HUES64 (cell line): Measurements from ENCODE around the gene ASCC2. TPM values are rescaled to one million over a fixed set of nuclear protein-coding genes. Genes with fewer than 3 reads are reported as not detected.

ENCODE experiments used
- H3K27ac ChIP-seq: 2 replicates; pipeline ENCODE4 v1.7.0; 2013; ENCODE audit warnings: low read depth, low read length, inconsistent platforms
- H3K27me3 ChIP-seq: 2 replicates; pipeline ENCODE4 v1.6.1; 2013; ENCODE audit warnings: mild to moderate bottlenecking, low read length; ENCODE audit not compliant: insufficient read depth
- H3K36me3 ChIP-seq: 2 replicates; pipeline ENCODE4 v1.6.1; 2013; ENCODE audit warnings: mild to moderate bottlenecking, low read length; ENCODE audit not compliant: insufficient read depth
- H3K4me1 ChIP-seq: 2 replicates; pipeline ENCODE4 v1.6.1; 2013; ENCODE audit warnings: mild to moderate bottlenecking, low read length, moderate library complexity; ENCODE audit not compliant: insufficient read depth
- H3K4me3 ChIP-seq: 2 replicates; pipeline ENCODE4 v1.5.1; 2013; ENCODE audit warnings: mild to moderate bottlenecking, low read length, moderate library complexity
- H3K9ac ChIP-seq: 2 replicates; pipeline ENCODE4 v1.6.1; 2013; ENCODE audit warnings: mild to moderate bottlenecking, low read depth, low read length
- H3K9me3 ChIP-seq: 2 replicates; pipeline ENCODE4 v1.6.1; 2013; ENCODE audit warnings: low read depth, low read length; ENCODE audit not compliant: insufficient read depth
- WGBS: fragments of 150-250, 120-280 bp; methylation state at CpG from one replicate; pipeline ENCODE4 v1.1.7; 2013; ENCODE audit warnings: missing lambda C conversion rate; 5-methylcytosine and 5-hydroxymethylcytosine counted together
- polyA plus RNA-seq, 2 experiments: library from polyadenylated mRNA; stranded (reverse); fragments of 50-300 nt; gene quantifications; one replicate each; pipeline ENCODE4 v1.2.3, GENCODE V29; 2013

The ASCC2 gene, protein sequence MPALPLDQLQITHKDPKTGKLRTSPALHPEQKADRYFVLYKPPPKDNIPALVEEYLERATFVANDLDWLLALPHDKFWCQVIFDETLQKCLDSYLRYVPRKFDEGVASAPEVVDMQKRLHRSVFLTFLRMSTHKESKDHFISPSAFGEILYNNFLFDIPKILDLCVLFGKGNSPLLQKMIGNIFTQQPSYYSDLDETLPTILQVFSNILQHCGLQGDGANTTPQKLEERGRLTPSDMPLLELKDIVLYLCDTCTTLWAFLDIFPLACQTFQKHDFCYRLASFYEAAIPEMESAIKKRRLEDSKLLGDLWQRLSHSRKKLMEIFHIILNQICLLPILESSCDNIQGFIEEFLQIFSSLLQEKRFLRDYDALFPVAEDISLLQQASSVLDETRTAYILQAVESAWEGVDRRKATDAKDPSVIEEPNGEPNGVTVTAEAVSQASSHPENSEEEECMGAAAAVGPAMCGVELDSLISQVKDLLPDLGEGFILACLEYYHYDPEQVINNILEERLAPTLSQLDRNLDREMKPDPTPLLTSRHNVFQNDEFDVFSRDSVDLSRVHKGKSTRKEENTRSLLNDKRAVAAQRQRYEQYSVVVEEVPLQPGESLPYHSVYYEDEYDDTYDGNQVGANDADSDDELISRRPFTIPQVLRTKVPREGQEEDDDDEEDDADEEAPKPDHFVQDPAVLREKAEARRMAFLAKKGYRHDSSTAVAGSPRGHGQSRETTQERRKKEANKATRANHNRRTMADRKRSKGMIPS
- 29.6 TPM for polyA plus RNA-seq (2013, experiment 1 of 2)
- polyA plus RNA-seq (2013, experiment 2 of 2) = 24.5 TPM

DNA sequence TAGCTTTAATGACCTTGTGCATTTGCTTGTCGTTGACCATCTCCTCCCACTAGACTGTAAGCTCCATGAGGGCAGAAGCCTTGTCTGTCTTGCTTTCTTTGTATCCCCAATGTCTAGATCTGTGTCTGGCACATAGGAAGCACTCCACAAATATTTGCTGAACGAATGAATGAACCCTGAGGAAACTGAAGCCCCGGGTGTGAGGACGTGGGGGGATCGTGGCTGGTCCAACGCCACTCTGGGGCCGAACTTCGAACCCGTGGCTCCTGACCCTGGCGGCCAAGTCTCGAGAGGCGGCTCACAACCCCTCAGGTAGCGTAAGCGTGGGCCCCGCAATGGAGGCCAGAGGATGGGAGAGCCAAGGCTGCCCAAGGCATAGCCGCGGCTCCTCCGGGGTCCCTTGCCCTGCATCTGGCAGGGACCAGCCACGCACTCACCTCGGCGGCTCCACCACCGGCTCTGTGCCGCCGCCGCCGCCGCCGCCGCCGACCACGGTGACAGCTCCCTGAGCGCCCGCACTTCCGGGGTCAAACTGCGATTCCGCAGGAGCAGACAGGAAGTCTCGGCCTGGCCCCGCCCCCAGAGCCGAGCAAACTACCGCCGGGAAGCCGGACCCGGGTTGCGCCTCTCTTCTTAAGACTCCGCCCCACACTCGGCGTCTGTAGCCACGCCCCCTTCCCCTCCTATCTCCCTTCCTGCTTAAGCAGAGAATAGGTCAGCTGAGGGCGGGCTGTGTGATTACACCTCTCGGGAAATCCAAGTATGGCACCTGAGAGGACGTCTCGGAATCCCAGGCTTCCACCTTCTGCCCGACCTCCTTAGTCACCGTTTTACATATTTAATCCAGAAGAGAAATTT, at the start of gene ASCC2:
TSS of gene ASCC2 (minus strand) at position 534 of the 858 bp plus-strand sequence. CDS start 5,949 bp downstream, outside the sequence.
- H3K4me1 ChIP-seq = peaks cover 6% of the 10 kb centered on the region; the same call in 1 of the 2 replicates
- H3K4me3 ChIP-seq = peak within 1 kb of the TSS; percentile 79
- peak within 1 kb of the TSS; percentile 33; the same call in 1 of the 2 replicates for H3K27ac ChIP-seq
- peaks cover 6% of the 10 kb centered on the region for H3K36me3 ChIP-seq
- H3K9ac ChIP-seq = peak within 1 kb of the TSS; percentile 47
- H3K9me3 ChIP-seq = no peaks in the 10 kb centered on the region
- H3K27me3 ChIP-seq = no peaks in the 10 kb centered on the region
- WGBS = 1% methylated on average over 54 of the region's 54 CpGs

GRCh38 chr22:29887358-29887757, 49.3 kb upstream of the ASCC2 start:
- H3K4me1 ChIP-seq = peaks cover 13% of the 10 kb centered on the region; the same call in 1 of the 2 replicates
- H3K4me3 ChIP-seq = no peak overlapping the region
- H3K9me3 ChIP-seq = no peaks in the 10 kb centered on the region
- WGBS = 90% methylated on average over 2 of the region's 2 CpGs
- no peaks in the 10 kb centered on the region for H3K27me3 ChIP-seq
- H3K27ac ChIP-seq = no peak overlapping the region
- H3K9ac ChIP-seq = no peak overlapping the region
- H3K36me3 ChIP-seq = no peaks in the 10 kb centered on the region

DNA sequence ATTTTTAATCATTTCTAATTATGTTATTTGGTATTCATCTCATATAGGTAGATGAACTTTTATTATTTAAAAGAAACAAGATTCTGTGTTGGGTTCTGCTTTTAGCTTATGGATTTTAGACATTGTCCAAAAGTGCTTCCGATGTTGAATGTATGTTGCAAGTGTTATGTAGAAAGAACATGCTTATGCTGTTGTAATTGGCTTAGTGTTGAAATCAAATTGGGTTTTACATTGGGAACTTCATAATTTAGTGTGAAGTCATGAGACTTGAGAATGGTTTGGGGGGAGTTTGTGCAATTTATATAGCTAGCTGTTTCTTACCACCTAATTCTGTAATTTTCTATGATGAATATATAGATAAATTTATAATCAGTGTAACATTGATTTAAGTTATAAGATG, 48.5 kb upstream of the ASCC2 start:
- Histone ChIP-seq H3K27ac (no peak overlapping the region), H3K4me1 (peaks cover 13% of the 10 kb centered on the region; the same call in 1 of the 2 replicates), H3K36me3 (no peaks in the 10 kb centered on the region), H3K4me3 (no peak overlapping the region), H3K9ac (no peak overlapping the region), H3K27me3 (no peaks in the 10 kb centered on the region), H3K9me3 (no peaks in the 10 kb centered on the region)
- WGBS = 97% methylated on average over 1 of the region's 1 CpG

DNA sequence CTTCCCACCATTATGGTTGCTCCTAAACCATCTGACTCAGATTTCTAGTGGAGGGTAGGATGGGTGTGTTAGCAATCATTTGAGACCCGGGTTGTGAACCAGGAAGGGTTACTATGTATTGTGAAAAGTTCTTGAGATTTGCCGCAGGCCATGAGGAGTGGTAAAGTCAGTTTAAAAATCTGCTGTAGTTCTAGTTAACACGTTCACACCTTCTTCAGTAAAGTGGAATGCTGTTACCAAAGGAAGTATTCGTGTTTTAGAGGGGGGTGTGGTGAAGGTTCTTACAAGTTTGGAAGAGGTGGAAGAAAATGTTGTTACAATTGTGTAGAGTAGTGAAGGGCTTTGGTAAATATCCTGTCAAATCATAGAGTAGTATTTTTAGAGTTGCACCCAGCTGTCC, 47.5 kb upstream of the ASCC2 start:
- Histone ChIP-seq H3K9me3 (no peaks in the 10 kb centered on the region), H3K4me1 (peaks cover 13% of the 10 kb centered on the region; the same call in 1 of the 2 replicates), H3K27me3 (no peaks in the 10 kb centered on the region), H3K9ac (no peak overlapping the region), H3K27ac (no peak overlapping the region), H3K36me3 (no peaks in the 10 kb centered on the region), H3K4me3 (no peak overlapping the region)
- 53% methylated on average over 4 of the region's 4 CpGs for WGBS

DNA sequence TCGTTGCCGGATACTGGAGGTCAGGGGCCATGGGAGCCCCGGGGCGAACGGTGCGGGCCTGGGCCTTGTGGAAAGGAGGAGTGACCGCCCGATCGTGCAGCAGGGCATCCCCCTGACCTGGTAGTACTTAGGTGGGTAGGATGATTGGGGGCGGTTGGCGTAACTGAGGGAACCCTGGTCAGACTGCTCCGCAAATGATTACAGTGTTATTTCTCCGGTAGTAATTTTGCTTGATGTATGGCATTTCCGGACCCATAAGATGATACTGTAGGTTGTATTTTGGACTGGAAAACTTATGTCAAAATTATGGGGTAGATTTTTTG, 45.7 kb upstream of the ASCC2 start:
- peaks cover 13% of the 10 kb centered on the region; the same call in 1 of the 2 replicates for H3K4me1 ChIP-seq
- H3K27me3 ChIP-seq = no peaks in the 10 kb centered on the region
- H3K36me3 ChIP-seq = no peaks in the 10 kb centered on the region
- no peaks in the 10 kb centered on the region for H3K9me3 ChIP-seq
- H3K9ac ChIP-seq = peak overlapping the region; percentile 88
- peak overlapping the region; percentile 91 for H3K4me3 ChIP-seq
- H3K27ac ChIP-seq = peak overlapping the region; percentile 91; the same call in 1 of the 2 replicates
- WGBS = 5% methylated on average over 14 of the region's 14 CpGs

- under 1% methylated on average over 82 of the region's 82 CpGs for WGBS
- H3K4me1 ChIP-seq = peaks cover 13% of the 10 kb centered on the region; the same call in 1 of the 2 replicates
- peak within 1 kb of the TSS; percentile 88 for H3K9ac ChIP-seq
- no peaks in the 10 kb centered on the region for H3K9me3 ChIP-seq
- peak within 1 kb of the TSS; percentile 91 for H3K4me3 ChIP-seq
- H3K36me3 ChIP-seq = no peaks in the 10 kb centered on the region
- no peaks in the 10 kb centered on the region for H3K27me3 ChIP-seq
- H3K27ac ChIP-seq = peak within 1 kb of the TSS; percentile 91; the same call in 1 of the 2 replicates
Measured at GRCh38 chr22:29883045-29883774, 45.1 kb upstream of the ASCC2 start, which contains the start of gene MTMR3. Gene MTMR3, plus strand, starts transcription at chr22:29883174. Its CDS starts 87,886 bp downstream, at chr22:29971060.

DNA sequence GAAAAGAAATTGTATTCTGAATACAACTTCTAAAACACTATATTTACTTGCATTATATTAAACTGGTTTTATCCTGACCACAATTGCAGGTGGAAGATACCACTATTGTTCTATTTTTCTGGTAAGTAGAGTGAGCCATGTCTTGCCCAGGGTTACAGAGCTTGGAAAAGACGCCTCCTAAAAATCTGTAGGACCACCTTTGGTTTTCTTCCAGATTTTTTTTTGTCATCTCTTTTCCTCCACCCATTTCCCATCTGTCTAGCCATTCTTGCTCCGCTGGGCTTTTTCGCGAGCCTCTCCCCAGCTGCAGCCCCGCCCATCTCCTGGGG, 44.6 kb upstream of the ASCC2 start:
- Histone ChIP-seq H3K27me3 (no peaks in the 10 kb centered on the region), H3K4me3 (peak overlapping the region; percentile 91), H3K4me1 (peaks cover 13% of the 10 kb centered on the region; the same call in 1 of the 2 replicates), H3K9ac (no peak overlapping the region), H3K27ac (no peak overlapping the region), H3K36me3 (no peaks in the 10 kb centered on the region), H3K9me3 (no peaks in the 10 kb centered on the region)
- WGBS = 3% methylated on average over 5 of the region's 5 CpGs

DNA sequence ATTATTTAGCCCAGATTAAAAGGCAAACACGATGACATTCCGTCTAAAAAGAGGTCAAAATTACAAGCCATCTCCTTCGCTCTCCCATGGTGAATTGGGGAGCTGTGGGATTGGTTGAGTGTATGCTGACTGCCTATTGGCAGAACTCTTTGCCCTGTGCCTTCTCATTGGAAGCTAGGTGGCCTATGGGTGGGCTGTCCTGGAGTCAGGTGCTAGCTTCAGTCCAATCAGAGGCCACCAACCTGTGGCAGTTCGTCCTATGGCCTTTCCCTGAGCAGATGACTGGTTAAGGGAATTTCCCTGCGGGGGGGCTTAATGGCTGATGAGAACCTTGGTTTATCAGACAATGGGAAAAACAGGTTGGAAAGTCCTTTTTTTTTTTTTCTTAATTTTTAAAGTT, 41.7 kb upstream of the ASCC2 start:
- 96% methylated on average over 5 of the region's 5 CpGs for WGBS
- Histone ChIP-seq H3K27ac (no peak overlapping the region), H3K9ac (no peak overlapping the region), H3K27me3 (no peaks in the 10 kb centered on the region), H3K9me3 (no peaks in the 10 kb centered on the region), H3K4me1 (peaks cover 4% of the 10 kb centered on the region; the same call in 1 of the 2 replicates), H3K36me3 (no peaks in the 10 kb centered on the region), H3K4me3 (no peak overlapping the region)

DNA sequence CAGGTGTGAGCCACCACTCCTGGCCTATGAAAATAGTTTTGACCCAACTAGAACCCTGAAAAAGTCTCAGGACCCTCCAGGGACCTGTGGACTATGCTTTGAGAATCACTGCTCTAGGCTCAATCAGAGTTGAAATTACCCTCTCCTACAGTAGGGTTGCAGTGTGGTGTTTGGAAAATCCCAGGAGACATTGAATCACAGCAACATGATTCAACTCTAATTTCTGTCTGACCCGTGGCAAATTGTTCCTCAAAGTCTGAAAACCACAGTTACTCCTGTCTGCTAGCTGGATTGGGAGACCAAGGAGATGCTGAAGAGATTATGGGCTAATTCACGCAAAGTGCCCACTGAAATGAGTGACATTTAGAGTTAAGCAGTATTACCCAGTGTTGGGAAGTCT, 39.5 kb upstream of the ASCC2 start:
- no peak overlapping the region for H3K27ac ChIP-seq
- no peak overlapping the region for H3K9ac ChIP-seq
- no peaks in the 10 kb centered on the region for H3K36me3 ChIP-seq
- H3K4me1 ChIP-seq = peaks cover 3% of the 10 kb centered on the region; the same call in 1 of the 2 replicates
- WGBS = 96% methylated on average over 2 of the region's 2 CpGs
- H3K4me3 ChIP-seq = no peak overlapping the region
- H3K27me3 ChIP-seq = no peaks in the 10 kb centered on the region
- H3K9me3 ChIP-seq = no peaks in the 10 kb centered on the region

DNA sequence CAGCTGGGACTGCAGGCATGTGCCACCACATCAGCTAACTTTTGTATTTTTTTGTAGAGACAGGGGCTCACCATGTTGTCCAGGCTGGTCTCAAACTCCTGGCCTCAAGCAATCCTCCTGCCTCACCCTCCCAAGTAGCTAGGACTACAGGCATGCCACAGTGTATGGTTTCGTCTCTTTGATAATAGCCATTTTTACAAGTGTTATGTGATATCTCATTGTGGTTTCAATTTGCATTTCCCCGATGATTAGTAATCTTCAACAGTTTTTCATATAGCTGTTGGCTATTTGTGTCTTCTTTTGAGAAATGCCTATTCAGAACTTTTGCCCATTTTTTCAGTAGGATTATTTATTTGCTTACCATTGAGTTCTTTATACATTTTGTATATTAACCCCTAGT, 35.9 kb upstream of the ASCC2 start:
- Histone ChIP-seq H3K4me3 (no peak overlapping the region), H3K9ac (no peak overlapping the region), H3K4me1 (peaks cover 16% of the 10 kb centered on the region), H3K27ac (no peak overlapping the region), H3K36me3 (no peaks in the 10 kb centered on the region), H3K27me3 (no peaks in the 10 kb centered on the region), H3K9me3 (no peaks in the 10 kb centered on the region)
- WGBS = 96% methylated on average over 2 of the region's 2 CpGs
